ENCODE data around the gene HERC6.
"Not testable (repeated sequence)": the region's sequence is repeated elsewhere in the genome, so short reads cannot be mapped to it uniquely, and the experiment has no call there.

HERC6 gene

DNA sequence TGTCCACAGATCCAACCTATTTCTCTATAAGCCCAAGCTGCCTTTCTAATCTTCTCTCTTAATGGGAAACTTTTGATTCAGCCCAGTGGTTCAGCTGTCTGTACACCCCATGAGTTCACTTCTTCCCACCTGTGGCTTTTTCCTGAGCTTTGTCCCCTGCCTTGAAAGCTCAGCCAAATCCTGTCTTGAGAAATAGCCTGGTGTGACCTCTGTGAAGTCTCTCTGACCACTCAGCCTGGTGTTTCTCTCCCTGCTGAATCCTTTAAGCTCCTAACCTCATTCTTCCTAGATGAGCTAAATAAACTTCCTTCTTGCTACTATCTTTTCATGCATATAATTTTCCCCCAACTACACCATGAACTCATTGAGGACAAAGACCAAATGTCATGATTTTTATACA, 63.0 kb downstream of the HERC6 start:
- Histone ChIP-seq H3K27me3 (ENCODE audit: insufficient read depth, low read length) (no peaks in the 10 kb centered on the region), H2AFZ (ENCODE audit: low read depth, low read length) (no peak overlapping the region), H3K4me3 (ENCODE audit: low read length) (no peak overlapping the region), H3K9me3 (ENCODE audit: low read length) (no peaks in the 10 kb centered on the region), H3K36me3 (ENCODE audit: insufficient read depth, low read length) (no peaks in the 10 kb centered on the region), H3K4me1 (ENCODE audit: insufficient read depth, low read length) (no peaks in the 10 kb centered on the region)

DNA sequence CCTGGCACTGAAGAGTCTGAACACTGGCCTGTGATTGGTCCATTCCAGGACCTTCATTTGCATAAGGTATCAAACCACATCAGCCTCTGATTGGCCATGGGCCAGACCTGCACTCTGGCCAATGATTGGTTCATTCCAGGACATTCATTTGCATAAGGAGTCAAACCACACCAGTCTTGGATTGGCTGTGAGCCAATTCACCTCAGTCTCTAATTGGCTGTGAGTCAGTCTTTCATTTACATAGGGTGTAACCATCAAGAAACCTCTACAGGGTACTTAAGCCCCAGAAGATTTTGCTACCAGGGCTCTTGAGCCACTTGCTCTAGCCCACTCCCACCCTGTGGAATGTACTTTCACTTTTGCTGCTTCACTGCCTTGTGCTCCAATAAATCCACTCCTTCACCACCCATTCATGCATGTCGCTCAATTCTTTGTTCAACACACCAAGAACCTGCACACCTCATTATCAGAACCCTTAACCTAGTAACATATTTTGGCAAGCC, 64.1 kb downstream of the HERC6 start:
- no peaks in the 10 kb centered on the region for H3K9me3 ChIP-seq (ENCODE audit: low read length)
- H3K4me1 ChIP-seq (ENCODE audit: insufficient read depth, low read length), result no peaks in the 10 kb centered on the region
- H3K27me3 ChIP-seq (ENCODE audit: insufficient read depth, low read length), result no peaks in the 10 kb centered on the region
- H3K36me3 ChIP-seq (ENCODE audit: insufficient read depth, low read length), result no peaks in the 10 kb centered on the region
- no peak overlapping the region for H2AFZ ChIP-seq (ENCODE audit: low read depth, low read length)
- H3K4me3 ChIP-seq (ENCODE audit: low read length), result no peak overlapping the region

DNA sequence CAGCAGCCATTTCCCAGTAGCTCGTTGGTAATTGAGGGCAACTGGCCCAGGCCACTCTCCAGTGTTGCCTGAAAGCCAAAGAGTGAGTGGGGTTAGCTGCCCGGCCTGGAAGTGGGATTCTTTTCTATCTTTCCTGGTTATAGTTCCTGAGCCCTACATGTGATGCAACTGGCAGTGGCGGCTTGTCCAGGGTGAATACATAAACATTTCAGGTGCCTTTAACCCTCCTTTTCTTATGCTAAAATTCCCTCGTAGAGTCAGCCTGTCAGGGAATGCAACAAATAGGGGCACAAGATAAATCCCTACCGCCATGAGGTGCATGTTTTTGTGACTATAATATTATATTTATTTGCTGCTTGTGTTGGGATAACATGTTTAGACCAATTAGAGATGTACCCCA, 64.8 kb downstream of the HERC6 start:
- Histone ChIP-seq H3K27me3 (ENCODE audit: insufficient read depth, low read length) (no peaks in the 10 kb centered on the region), H3K4me3 (ENCODE audit: low read length) (no peak overlapping the region), H2AFZ (ENCODE audit: low read depth, low read length) (no peak overlapping the region), H3K36me3 (ENCODE audit: insufficient read depth, low read length) (no peaks in the 10 kb centered on the region), H3K9me3 (ENCODE audit: low read length) (no peaks in the 10 kb centered on the region), H3K4me1 (ENCODE audit: insufficient read depth, low read length) (no peaks in the 10 kb centered on the region)

DNA sequence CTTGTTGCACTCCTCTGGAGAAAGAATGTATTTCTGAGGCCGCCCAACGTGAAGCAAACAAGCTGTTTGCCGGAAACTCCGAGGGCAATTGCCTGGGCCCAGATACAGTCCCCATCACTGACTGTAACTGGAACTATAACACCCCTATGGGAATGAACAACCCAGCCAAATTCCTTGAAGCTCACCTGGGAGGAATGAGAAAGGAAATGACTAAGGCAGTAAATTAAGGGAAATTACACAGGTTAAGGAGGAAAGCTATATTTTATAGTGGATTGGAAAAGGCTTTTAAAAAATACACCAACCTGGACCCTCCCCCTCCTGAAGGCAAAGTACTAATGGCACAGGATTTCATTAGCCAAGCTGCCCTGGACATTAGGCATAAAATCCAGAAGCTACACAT, 66.6 kb downstream of the HERC6 start:
- H3K36me3 ChIP-seq (ENCODE audit: insufficient read depth, low read length), result no peaks in the 10 kb centered on the region
- no peaks in the 10 kb centered on the region for H3K27me3 ChIP-seq (ENCODE audit: insufficient read depth, low read length)
- H3K4me3 ChIP-seq (ENCODE audit: low read length), result no peak overlapping the region
- no peaks in the 10 kb centered on the region for H3K4me1 ChIP-seq (ENCODE audit: insufficient read depth, low read length)
- H2AFZ ChIP-seq (ENCODE audit: low read depth, low read length), result no peak overlapping the region
- no peaks in the 10 kb centered on the region for H3K9me3 ChIP-seq (ENCODE audit: low read length)

DNA sequence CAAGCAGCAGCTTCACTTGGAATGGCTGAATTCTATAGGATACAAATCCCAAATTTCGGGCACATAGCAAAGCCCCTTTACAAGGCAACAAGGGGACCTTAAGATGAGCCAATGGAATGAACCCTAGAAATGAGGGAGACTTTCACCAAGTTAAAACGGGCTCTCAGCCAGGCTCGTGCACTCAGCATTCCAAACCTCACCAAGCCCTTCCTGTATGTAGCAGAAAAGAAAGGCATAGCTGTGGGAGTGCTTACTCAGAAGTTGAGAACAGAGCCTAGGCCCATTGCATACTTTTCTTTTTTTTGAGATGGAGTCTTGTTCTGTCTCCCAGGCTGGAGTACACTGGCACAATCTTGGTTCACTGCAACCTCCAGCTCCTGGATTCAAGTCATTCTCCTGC, 67.5 kb downstream of the HERC6 start:
- Histone ChIP-seq H3K4me1 (ENCODE audit: insufficient read depth, low read length) (no peaks in the 10 kb centered on the region), H3K9me3 (ENCODE audit: low read length) (no peaks in the 10 kb centered on the region), H3K4me3 (ENCODE audit: low read length) (no peak overlapping the region), H3K27me3 (ENCODE audit: insufficient read depth, low read length) (no peaks in the 10 kb centered on the region), H3K36me3 (ENCODE audit: insufficient read depth, low read length) (no peaks in the 10 kb centered on the region), H2AFZ (ENCODE audit: low read depth, low read length) (no peak overlapping the region)

DNA sequence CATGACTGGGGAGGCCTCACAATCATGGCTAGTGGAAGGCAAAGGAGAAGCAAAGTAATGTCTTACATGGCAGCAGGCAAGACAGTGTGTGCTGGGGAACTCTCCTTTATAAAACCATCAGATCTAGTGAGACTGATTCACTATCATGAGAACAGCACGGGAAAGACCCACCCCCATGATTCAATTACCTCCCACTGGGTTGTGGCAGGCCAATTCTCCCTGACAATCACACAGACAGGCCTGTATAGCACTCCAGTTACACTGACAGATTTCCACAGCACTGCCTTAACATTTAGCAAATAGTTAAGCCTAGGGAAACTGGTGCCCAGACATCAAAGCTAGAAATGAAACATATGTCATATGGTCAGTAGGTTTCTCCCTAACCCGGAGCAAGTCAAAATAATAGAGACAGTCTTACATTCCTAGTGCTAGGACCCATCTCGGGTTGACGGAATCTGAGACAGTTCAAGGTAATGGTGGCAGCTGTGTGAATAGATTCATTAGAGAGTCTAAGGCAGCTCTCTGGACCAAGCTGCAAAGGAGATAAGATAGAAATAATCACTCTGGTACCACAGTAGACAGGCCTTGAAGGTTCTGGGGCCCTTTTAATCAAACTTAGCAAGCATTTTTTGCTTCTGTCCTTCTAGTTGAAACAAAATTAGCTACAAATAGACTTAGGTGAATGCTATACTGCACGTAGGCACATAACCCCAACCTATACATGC, 68.9 kb downstream of the HERC6 start:
- Histone ChIP-seq H2AFZ (ENCODE audit: low read depth, low read length) (no peak overlapping the region), H3K36me3 (ENCODE audit: insufficient read depth, low read length) (no peaks in the 10 kb centered on the region), H3K9me3 (ENCODE audit: low read length) (no peaks in the 10 kb centered on the region), H3K4me3 (ENCODE audit: low read length) (no peak overlapping the region), H3K27me3 (ENCODE audit: insufficient read depth, low read length) (no peaks in the 10 kb centered on the region), H3K4me1 (ENCODE audit: insufficient read depth, low read length) (no peaks in the 10 kb centered on the region)

DNA sequence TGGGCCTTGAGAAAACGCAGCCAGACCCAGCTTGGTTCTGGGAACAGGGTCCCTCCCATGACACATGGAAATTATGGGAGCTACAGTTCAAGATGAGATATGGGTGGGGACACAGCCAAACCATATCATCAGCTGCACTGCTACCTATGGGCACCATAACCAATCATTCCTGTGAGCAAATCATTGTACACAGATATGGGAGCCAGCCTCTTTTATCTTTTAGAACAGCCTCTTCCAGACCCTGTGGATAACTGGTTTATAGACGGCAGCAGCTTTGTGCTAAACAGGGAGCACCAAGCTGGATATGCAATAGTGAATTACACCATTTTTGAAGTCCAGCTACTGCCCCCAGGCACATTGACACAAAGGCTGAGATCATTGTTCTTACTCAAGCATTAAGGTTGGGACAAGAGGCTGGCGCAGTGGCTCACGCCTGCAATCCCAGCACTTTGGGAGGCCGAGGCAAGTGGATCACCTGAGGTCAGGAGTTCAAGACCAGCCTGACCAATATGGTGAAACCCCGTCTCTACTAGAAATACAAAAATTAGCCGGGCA, 69.6 kb downstream of the HERC6 start:
- H3K4me1 ChIP-seq (ENCODE audit: insufficient read depth, low read length); H3K36me3 ChIP-seq (ENCODE audit: insufficient read depth, low read length); H3K4me3 ChIP-seq (ENCODE audit: low read length); H2AFZ ChIP-seq (ENCODE audit: low read depth, low read length); H3K9me3 ChIP-seq (ENCODE audit: low read length); H3K27me3 ChIP-seq (ENCODE audit: insufficient read depth, low read length): not testable (repeated sequence)

DNA sequence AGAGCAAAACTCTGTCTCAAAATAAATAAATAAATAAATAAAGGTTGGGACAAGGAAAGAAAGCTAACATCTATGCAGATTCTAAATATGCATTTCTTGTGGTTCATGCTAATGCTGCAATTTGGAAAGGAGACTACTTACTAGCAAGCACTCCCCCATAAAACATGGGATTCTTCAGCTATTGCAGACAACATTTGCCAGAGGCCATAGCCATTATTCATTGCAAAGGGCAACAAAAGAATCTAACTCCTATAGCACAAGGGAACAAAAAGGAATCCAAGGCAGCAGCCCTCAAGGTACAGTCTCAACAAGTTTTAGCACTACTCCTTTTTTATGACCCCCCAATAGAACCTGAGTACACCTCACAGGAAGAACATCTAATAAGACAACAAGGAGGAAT, 70.2 kb downstream of the HERC6 start:
- Histone ChIP-seq H3K36me3 (ENCODE audit: insufficient read depth, low read length) (no peaks in the 10 kb centered on the region), H3K9me3 (ENCODE audit: low read length) (no peaks in the 10 kb centered on the region), H3K27me3 (ENCODE audit: insufficient read depth, low read length) (no peaks in the 10 kb centered on the region), H2AFZ (ENCODE audit: low read depth, low read length) (no peak overlapping the region), H3K4me1 (ENCODE audit: insufficient read depth, low read length) (no peaks in the 10 kb centered on the region), H3K4me3 (ENCODE audit: low read length) (no peak overlapping the region)

DNA sequence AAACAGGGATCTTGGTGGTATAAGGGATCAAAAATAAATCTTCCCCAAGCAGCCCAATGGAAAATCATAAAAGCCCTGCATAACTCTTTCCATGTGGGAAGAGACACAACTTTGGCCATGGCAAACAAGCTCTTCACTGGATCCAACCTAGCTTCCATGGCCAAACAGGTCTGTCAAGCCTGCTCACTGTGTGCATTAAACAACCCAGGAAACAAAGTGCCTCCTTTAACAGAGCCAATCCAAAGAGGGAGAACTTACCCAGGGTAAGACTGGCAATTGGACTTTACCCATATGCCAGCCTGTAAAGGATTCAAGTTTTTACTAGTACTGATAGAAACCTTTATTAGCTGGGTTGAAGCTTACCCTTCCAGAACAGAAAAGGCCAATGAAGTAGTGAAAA, 70.6 kb downstream of the HERC6 start:
- H3K4me3 ChIP-seq (ENCODE audit: low read length), result no peak overlapping the region
- no peaks in the 10 kb centered on the region for H3K4me1 ChIP-seq (ENCODE audit: insufficient read depth, low read length)
- no peaks in the 10 kb centered on the region for H3K9me3 ChIP-seq (ENCODE audit: low read length)
- H2AFZ ChIP-seq (ENCODE audit: low read depth, low read length), result no peak overlapping the region
- H3K36me3 ChIP-seq (ENCODE audit: insufficient read depth, low read length), result no peaks in the 10 kb centered on the region
- no peaks in the 10 kb centered on the region for H3K27me3 ChIP-seq (ENCODE audit: insufficient read depth, low read length)

DNA sequence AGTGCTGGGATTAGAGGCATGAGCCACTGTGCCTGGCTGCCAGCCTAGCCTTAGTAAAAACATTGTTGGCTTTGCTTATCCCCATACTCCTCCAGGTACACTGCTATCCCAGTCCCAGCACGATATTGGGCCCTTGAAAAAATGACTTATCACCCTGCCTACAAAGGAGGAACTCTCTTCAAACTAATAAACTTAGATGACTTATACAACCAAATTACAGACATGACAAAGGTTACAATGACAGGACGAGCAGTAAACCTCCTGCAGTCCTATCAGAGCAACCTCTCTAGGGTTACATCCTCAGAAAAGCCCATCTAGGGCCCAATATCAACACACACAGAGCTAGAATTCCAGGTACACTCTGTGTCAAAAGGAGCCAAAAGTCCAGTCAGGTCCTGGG, 72.6 kb downstream of the HERC6 start:
- Histone ChIP-seq H3K9me3 (ENCODE audit: low read length) (no peaks in the 10 kb centered on the region), H3K4me3 (ENCODE audit: low read length) (no peak overlapping the region), H3K27me3 (ENCODE audit: insufficient read depth, low read length) (no peaks in the 10 kb centered on the region), H2AFZ (ENCODE audit: low read depth, low read length) (no peak overlapping the region), H3K4me1 (ENCODE audit: insufficient read depth, low read length) (peaks cover 2% of the 10 kb centered on the region), H3K36me3 (ENCODE audit: insufficient read depth, low read length) (no peaks in the 10 kb centered on the region)

DNA sequence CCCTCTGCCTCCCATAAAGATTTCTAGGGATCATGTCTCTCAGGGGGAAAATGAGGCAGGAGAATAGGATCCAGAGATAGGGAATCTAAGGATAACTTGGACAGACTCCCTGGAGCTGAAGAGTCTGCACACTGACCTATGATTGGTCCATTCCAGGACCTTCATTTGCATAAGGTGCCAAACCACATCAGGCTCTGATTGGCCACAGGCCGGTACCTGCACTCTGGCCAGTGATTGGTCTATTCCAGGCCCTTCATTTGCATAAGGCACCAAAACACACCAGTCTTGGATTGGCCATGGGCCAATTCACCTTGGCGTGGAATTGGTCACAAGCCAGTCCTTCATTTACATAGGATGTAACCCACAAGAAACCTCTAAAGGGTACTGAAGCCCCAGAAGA, 74.3 kb downstream of the HERC6 start:
- Histone ChIP-seq H3K4me1 (ENCODE audit: insufficient read depth, low read length) (peaks cover 4% of the 10 kb centered on the region), H3K4me3 (ENCODE audit: low read length) (no peak overlapping the region), H3K27me3 (ENCODE audit: insufficient read depth, low read length) (peaks cover 14% of the 10 kb centered on the region), H3K9me3 (ENCODE audit: low read length) (no peaks in the 10 kb centered on the region), H2AFZ (ENCODE audit: low read depth, low read length) (no peak overlapping the region), H3K36me3 (ENCODE audit: insufficient read depth, low read length) (no peaks in the 10 kb centered on the region)

DNA sequence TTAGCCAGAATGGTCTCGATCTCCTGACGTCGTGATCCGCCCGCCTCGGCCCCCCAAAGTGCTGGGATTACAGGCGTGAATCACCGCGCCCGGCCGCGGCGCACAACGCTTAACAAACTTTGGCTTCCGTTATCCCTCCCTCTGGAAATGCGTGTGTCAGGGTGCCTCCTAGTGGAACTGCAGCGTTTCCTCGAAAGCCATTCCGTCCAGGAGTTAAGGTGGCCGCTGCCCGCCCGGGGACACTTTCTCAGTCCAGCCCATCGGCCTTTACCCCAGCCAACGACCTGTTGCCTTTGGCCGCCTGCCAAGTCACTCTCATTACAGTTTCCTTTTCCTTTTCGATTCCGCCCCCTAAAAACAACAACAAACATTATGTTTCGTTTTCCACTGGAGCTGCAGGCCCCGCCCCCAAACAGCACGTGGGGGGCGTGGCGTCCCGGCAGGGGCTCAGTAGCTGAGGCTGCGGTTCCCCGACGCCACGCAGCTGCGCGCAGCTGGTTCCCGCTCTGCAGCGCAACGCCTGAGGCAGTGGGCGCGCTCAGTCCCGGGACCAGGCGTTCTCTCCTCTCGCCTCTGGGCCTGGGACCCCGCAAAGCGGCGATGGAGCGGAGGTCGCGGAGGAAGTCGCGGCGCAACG, 78.1 kb downstream of the HERC6 start, which contains the start of gene HERC5:
TSS of gene HERC5 (plus strand) at position 450 of the 637 bp plus-strand sequence. CDS start at position 601, 151 bp downstream.
- Histone ChIP-seq H3K9me3 (ENCODE audit: low read length) (no peaks in the 10 kb centered on the region), H3K36me3 (ENCODE audit: insufficient read depth, low read length) (no peaks in the 10 kb centered on the region), H2AFZ (ENCODE audit: low read depth, low read length) (peak within 1 kb of the TSS; percentile 92), H3K4me3 (ENCODE audit: low read length) (peak within 1 kb of the TSS; percentile 55), H3K27me3 (ENCODE audit: insufficient read depth, low read length) (peaks cover 28% of the 10 kb centered on the region), H3K4me1 (ENCODE audit: insufficient read depth, low read length) (peaks cover 4% of the 10 kb centered on the region)

DNA sequence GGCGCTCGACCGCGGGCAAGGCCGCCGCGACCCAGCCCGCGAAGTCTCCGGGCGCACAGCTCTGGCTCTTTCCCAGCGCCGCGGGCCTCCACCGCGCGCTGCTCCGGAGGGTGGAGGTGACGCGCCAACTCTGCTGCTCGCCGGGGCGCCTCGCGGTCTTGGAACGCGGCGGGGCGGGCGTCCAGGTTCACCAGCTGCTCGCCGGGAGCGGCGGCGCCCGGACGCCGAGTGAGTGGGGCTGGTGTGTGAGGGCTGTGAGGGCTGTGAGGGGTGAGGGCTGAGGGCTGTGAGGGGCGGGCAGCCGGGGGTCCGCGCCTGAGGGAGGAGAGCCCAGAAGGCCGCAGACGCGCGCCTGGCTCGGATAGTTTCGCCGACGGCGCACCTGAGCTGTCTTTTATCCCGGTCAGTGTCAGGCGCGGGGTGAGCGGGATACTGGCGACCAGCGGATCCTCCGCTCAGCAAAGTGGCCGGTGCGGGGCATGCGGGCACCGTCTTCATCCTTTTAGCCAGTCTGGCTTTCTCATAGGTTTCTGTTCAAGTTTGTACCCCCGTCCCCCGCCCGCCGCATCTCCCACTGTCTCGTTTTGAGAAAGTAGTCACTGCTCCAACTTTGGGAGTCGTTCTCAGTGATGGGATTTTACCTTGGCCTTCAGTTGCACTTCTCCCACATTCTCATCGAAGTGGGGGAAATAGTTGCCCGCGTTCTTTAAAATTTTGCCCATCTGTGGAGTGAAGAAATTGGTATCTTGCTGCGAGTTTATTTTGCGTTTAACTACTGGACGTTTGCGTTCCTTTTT, 78.9 kb downstream of the HERC6 start:
- Histone ChIP-seq H2AFZ (ENCODE audit: low read depth, low read length) (peak overlapping the region; percentile 92), H3K36me3 (ENCODE audit: insufficient read depth, low read length) (no peaks in the 10 kb centered on the region), H3K4me3 (ENCODE audit: low read length) (peak overlapping the region; percentile 55), H3K9me3 (ENCODE audit: low read length) (no peaks in the 10 kb centered on the region), H3K4me1 (ENCODE audit: insufficient read depth, low read length) (peaks cover 4% of the 10 kb centered on the region), H3K27me3 (ENCODE audit: insufficient read depth, low read length) (peaks cover 28% of the 10 kb centered on the region)

Data from neuron (in vitro differentiated cells).